Muscle of back (tissue), 11 donors: ENCODE data around the gene ERRFI1. TPM values are rescaled to one million over a fixed set of nuclear protein-coding genes. Genes with fewer than 3 reads are reported as not detected.
A peak's percentile ranks its signal among the peaks of the same experiment; 100 is the strongest.

Experiments used
- DNase-seq, 3 donors: peaks; one replicate each; pipeline versions ENCODE4 v3.0.0 to v3.0.0-alpha.2; 2013
- polyA plus RNA-seq, 10 donors: library from polyadenylated mRNA; unstranded; fragments of 120-200 nt; gene quantifications; one replicate each; pipeline ENCODE4 v1.2.1, GENCODE V29; 2013; ENCODE audit not compliant: insufficient read length in 10 of 10

The ERRFI1 gene
- polyA plus RNA-seq, 10 donors: 5.1 to 8.6 (median 7.7) TPM

- no peak for DNase-seq
These were observed 6.1 kb downstream of the ERRFI1 start for GRCh38 chr1:8020032-8020431.

- no peak for DNase-seq
These were observed 6.9 kb downstream of the ERRFI1 start for GRCh38 chr1:8019229-8019620.

- no peak for DNase-seq
These were observed 7.4 kb downstream of the ERRFI1 start for GRCh38 chr1:8018492-8019228.

GRCh38 chr1:8017495-8018197 lies 8.5 kb downstream of the ERRFI1 start:
- peak in 1 of 3 donors; percentile 64 for DNase-seq

- DNase-seq: no peak
These were observed 9.2 kb downstream of the ERRFI1 start for GRCh38 chr1:8016895-8017241.

GRCh38 chr1:8016210-8016894 lies 9.8 kb downstream of the ERRFI1 start:
- peak in 1 of 3 donors; percentile 46 for DNase-seq

GRCh38 chr1:8015809-8016165 lies 10.3 kb downstream of the ERRFI1 start:
- peak in 1 of 3 donors; percentile 26 for DNase-seq

- DNase-seq: peak; percentile 79 to 88 (median 81)
These were observed 10.9 kb downstream of the ERRFI1 start for GRCh38 chr1:8015036-8015808.

- no peak for DNase-seq
These were observed 11.6 kb downstream of the ERRFI1 start for GRCh38 chr1:8014381-8014988.

GRCh38 chr1:8013800-8014199 lies 12.3 kb downstream of the ERRFI1 start:
- no peak for DNase-seq

GRCh38 chr1:8013399-8013798 lies 12.7 kb downstream of the ERRFI1 start:
- DNase-seq: no peak

GRCh38 chr1:8012955-8013354 lies 13.2 kb downstream of the ERRFI1 start:
- no peak for DNase-seq

GRCh38 chr1:8011923-8012858 lies 13.9 kb downstream of the ERRFI1 start:
- no peak for DNase-seq

GRCh38 chr1:8011016-8011415 lies 15.1 kb downstream of the ERRFI1 start:
- DNase-seq: no peak

GRCh38 chr1:8010080-8010664 lies 15.9 kb downstream of the ERRFI1 start:
- DNase-seq: no peak

- DNase-seq: no peak
These were observed 16.8 kb downstream of the ERRFI1 start for GRCh38 chr1:8009043-8010002.

- no peak for DNase-seq
These were observed 19.8 kb downstream of the ERRFI1 start for GRCh38 chr1:8006037-8006963.
